Fibroblast of the aortic adventitia (primary cell): ENCODE results near the gene ALK. TPM values are rescaled to one million over a fixed set of nuclear protein-coding genes. Genes with fewer than 3 reads are reported as not detected.

Source experiments
- DNase-seq: peaks from one replicate; pipeline ENCODE4 v3.0.0-alpha.2; 2010; ENCODE audit warnings: low read depth
- H3K4me3 ChIP-seq: 2 replicates; pipeline ENCODE4 v1.5.1; 2011; ENCODE audit warnings: low read depth, mild to moderate bottlenecking, control low read depth, low read length, moderate library complexity
- total RNA-seq: library from RNA; depleted of rRNA; stranded (reverse); fragments of >200 nt; gene quantifications from 2 replicates; pipeline ENCODE4 v1.2.3, GENCODE V29; 2012; ENCODE audit warnings: low replicate concordance
- TF ChIP-seq, protein P1 (sequence below): IDR thresholded peaks from 2 replicates; pipeline ENCODE4 v1.5.1; 2011; ENCODE audit warnings: mild to moderate bottlenecking, low read length, control low read depth, inconsistent platforms; ENCODE audit not compliant: insufficient read depth

Gene ALK
- total RNA-seq, 1 donor = 0.27 TPM

DNA sequence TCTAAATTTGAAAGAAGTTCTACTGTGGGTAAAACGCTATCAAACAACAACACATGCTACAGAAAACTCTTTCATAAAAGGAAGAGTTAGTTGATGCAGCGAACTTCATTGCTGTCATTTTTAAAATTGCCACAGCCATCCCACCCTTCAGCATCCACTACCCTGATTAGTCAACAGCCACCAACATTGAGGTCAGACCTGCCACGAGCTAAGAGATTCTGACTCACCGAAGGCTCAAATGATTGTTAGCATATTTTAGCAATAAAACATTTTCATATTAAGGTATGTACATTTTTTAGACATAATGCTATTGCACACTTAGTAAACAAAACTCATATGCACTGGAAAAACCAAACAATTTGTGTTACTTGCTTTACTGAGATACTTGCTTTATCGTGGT, 459.1 kb downstream of the ALK start:
- H3K4me3 ChIP-seq = no peak overlapping the region

DNA sequence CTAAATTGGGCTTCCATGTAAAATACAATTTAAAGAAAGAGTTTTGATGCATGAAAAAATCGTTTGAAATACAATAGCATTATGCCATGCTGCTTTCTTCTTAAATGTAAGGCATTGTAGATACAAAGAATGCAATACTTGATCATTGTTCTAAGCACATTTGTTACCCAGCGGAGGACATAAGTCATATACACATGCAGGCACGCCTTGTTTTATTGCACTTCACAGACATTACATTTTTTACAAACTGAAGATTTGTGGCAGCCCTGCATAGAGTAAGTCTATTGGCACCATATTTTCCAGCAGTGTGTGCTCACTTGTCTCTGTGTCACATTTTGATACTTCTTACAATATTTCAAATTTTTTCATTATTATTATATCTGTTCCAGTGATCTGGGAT, 461.2 kb downstream of the ALK start:
- TF ChIP-seq, protein P1, sequence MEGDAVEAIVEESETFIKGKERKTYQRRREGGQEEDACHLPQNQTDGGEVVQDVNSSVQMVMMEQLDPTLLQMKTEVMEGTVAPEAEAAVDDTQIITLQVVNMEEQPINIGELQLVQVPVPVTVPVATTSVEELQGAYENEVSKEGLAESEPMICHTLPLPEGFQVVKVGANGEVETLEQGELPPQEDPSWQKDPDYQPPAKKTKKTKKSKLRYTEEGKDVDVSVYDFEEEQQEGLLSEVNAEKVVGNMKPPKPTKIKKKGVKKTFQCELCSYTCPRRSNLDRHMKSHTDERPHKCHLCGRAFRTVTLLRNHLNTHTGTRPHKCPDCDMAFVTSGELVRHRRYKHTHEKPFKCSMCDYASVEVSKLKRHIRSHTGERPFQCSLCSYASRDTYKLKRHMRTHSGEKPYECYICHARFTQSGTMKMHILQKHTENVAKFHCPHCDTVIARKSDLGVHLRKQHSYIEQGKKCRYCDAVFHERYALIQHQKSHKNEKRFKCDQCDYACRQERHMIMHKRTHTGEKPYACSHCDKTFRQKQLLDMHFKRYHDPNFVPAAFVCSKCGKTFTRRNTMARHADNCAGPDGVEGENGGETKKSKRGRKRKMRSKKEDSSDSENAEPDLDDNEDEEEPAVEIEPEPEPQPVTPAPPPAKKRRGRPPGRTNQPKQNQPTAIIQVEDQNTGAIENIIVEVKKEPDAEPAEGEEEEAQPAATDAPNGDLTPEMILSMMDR = no peak
- no peak for DNase-seq
- H3K4me3 ChIP-seq = no peak overlapping the region

More for the DNA sequence above, 459.1 kb downstream of the ALK start:
- TF ChIP-seq, protein P1 = no peak
- peak; percentile 36 for DNase-seq

DNA sequence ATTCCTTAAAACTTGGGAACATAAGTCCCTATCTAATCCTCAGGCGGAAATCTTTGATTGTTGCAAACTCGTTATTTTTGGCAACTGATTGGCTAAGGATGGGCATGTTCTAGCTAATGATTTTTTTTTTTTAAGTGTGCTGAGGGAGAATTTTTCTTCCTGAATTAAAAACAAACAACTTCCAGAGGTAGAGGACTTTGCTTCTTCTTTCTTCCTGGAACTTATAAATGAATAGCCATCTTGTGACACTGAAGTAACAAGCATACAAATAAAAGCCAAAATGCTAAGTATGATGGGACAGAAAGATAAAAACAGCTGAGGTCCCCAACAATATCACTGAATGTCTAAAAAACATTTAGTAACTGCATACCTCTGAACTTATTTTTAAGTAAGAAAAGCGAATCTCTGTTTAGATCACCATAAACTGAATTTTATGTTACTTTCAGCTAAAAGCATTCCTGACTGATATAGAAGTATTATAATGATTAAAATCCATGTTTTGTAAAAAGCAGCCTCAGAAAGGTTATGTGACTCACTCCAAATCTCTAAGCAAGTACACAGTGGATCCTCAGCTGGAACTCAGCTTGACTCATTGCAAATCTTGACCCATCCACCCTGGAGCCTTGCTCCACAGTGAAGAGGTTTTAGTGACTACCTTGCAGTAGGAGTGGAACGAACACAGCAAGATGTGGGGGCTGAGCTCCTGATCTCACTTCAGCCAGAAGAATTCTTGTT, 461.8 kb downstream of the ALK start:
- peak; percentile 68 for DNase-seq
- TF ChIP-seq, protein P1 = no peak
- no peak overlapping the region for H3K4me3 ChIP-seq

DNA sequence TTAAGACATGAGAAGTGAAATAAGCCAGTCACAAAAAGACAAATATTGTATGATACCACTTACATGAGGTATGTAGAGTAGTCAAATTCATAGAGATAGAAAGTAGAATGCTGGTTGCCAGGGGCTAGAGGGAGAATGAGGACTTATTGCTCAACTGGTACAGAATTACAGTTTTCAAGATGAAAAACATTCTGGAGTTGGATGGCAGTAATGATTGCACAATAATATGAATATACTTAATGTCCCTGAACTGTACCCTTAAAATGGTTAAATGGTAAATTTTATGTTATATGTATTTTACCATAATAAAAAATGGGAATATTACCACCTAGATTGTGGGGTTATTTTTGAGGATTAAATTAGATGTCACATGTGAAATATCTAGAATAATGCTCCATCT, 465.0 kb downstream of the ALK start:
- TF ChIP-seq, protein P1 = no peak
- no peak overlapping the region for H3K4me3 ChIP-seq
- no peak for DNase-seq

DNA sequence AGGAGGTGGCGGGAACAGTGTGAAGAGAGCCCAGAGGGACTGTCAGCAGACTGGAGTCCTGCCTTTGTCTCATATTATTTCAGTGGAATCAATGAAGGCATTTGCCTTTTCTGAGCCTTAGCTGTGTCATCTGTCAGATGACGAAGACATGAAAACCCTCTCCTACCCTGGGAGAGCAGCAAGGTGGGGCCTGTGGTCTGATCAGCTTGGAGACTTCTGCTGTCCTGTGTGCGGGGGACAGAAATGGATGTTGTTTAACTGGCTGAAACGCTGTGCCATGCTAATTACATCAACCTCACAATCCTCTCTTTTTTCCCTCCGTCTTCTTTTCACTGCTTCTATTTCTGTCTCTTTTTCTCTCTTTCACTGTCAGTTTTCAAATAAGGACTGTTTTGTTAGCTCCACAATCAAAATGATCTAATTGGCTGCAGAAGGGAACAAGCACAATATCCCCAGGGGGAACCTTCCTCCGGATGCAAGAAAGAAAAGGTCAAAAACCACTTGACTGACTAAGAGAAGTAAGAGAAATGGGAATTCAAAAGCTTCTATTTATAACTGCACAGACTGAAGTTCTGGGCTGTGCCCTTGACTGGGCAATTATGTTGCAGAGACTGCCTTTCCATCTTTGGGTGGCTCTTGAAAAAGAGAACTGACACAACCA, 466.1 kb downstream of the ALK start:
- no peak for DNase-seq
- TF ChIP-seq, protein P1 = no peak
- no peak overlapping the region for H3K4me3 ChIP-seq

DNA sequence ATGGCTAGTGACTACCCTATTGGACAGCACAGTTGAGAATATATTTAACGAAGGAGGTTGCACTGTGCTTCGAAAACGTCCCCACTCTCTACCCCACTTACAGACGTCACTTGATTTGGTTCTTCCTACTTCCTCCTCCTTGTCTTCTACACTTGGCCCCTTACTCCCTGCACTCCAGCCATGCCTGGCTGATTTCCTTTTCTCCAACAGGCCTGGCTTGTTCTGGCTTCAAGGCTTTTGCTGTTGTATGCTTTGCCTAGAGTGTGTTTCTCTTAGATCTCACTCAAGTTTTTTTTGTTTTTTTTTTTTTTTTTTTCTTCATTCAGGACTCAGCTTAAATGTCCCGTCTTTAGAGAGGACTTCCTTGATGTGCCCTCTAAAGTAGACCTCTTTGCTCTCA, 469.4 kb downstream of the ALK start:
- TF ChIP-seq, protein P1 = no peak
- no peak overlapping the region for H3K4me3 ChIP-seq
- DNase-seq = no peak
